ENCODE measurements around the gene PCSK7. TPM values are rescaled to one million over a fixed set of nuclear protein-coding genes. Genes with fewer than 3 reads are reported as not detected.

Gene PCSK7
- total RNA-seq, 1 experiment from 2014 or later: 32.0 TPM

DNA sequence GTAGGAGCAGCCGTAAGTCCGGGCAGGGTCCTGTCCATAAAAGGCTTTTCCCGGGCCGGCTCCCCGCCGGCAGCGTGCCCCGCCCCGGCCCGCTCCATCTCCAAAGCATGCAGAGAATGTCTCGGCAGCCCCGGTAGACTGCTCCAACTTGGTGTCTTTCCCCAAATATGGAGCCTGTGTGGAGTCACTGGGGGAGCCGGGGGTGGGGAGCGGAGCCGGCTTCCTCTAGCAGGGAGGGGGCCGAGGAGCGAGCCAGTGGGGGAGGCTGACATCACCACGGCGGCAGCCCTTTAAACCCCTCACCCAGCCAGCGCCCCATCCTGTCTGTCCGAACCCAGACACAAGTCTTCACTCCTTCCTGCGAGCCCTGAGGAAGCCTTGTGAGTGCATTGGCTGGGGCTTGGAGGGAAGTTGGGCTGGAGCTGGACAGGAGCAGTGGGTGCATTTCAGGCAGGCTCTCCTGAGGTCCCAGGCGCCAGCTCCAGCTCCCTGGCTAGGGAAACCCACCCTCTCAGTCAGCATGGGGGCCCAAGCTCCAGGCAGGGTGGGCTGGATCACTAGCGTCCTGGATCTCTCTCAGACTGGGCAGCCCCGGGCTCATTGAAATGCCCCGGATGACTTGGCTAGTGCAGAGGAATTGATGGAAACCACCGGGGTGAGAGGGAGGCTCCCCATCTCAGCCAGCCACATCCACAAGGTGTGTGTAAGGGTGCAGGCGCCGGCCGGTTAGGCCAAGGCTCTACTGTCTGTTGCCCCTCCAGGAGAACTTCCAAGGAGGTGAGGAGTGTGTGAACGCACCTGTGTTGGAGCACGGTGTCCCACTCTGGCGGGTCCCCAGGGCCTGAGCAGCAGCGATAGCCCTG is 32.6 kb downstream of the PCSK7 start, which contains the start of gene TAGLN:
Gene TAGLN, plus strand, starts transcription at position 318 of the 863 bp plus-strand sequence. CDS start 3,644 bp downstream, outside the sequence.
- DNase-seq (ENCODE audit: low read depth): peak; percentile 92

DNA sequence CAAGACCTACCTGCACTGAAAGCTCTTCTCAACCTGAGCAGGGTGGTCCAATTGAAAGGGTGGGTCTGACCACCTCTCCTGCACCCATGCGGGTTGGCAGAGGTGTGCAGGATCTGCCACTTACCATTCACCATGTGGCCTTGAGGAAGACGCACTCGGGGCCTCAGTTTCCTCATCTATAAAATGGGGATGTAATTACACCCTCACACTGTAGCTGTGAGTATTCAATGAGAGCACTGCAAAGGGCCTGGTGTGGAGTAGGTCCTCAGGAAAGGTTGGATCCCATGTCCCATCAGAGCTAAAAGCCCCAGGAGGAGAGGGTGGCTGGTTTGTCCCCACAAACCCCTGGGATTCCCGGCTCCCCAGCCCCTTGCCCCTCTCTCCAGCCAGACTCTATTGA is 33.3 kb downstream of the PCSK7 start:
- no peak for DNase-seq (ENCODE audit: low read depth)

DNA sequence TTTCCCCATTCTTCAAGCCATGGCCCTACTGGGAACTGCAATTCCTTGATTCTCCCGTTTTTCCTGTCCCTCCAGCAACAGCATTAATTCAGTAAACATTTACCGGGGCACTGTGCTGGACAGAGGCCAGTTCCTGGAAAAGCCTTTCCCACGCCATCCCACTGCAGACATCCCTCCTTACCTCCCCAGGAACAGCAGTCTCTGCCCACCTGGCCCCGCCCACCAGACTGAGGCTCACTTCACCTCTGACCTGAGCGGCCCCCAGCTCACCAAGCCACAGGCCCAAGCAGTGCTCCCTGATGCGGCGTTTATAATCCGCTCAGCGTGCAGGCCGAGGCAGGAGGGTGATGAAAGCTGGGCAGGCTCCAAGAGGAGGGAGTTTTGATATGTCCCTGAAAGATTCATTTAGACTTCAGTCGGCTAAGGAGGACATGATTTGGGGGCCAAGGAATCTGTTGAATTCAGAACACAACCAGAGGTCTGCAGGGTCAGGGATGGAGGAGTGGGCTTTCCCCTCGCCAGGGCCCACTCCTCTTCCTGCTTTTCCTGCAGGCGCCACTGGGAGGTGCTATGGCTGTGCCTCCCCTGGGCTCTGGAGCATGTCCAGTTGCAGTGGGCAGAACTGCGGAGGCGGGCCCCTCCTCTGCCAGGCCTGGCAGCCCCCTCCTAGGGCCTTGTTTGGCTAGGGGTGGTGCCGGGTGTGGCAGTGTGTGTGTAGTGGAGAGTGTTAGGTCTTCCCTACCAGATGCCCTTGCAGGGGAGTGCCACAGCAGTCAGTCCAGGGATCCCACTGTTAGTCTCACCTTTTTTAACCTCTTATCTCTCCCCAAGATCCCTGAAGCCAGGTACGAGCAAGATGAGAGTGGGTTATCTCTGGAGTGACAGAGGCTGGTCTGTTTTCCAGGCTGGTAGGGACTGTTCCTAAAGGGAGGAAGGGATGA is 34.1 kb downstream of the PCSK7 start:
- DNase-seq (ENCODE audit: low read depth): no peak

DNA sequence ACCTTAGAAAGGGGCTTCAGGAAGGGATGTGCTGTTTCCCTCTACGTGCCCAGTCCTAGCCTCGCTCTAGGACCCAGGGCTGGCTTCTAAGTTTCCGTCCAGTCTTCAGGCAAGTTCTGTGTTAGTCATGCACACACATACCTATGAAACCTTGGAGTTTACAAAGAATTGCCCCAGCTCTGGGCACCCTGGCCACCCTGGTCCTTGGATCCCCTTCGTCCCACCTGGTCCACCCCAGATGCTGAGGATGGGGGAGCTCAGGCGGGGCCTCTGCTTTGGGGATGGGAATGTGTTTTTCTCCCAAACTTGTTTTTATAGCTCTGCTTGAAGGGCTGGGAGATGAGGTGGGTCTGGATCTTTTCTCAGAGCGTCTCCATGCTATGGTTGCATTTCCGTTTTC is 34.9 kb downstream of the PCSK7 start:
- DNase-seq (ENCODE audit: low read depth): no peak

DNA sequence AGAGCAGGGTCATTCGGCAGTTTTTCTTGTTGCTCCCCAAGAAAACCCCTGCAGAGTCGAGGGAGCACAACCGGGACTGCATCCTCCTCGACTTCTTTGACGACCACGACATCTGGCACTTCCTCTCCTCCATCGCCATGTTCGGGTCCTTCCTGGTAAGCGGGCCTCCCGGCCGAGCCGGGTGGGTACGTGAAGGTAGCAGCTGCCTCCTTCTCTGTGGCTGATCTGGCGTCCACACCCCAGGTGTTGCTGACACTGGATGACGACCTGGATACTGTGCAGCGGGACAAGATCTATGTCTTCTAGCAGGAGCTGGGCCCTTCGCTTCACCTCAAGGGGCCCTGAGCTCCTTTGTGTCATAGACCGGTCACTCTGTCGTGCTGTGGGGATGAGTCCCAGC is 36.1 kb downstream of the PCSK7 start:
- no peak for DNase-seq (ENCODE audit: low read depth)

DNA sequence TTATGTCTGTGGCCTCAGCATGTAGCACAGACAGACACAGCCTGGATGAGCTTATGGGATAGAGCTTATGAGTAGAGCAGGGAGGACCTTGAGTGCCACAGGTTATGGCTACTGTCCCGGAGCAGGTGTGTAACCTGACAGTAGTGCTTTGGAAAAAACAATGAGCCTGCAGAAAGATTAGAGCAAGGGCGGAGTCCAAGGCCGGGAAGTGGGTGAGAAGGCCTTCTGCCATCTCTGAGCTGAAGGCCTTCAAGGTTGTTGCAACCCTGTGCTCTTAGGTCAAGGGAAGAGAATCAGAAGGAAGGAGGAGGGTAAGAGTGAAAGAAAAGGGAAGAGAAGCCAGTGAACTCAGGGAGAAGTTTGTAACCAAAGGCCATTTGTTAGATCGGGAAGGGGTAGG is 36.6 kb downstream of the PCSK7 start:
- no peak for DNase-seq (ENCODE audit: low read depth)

DNA sequence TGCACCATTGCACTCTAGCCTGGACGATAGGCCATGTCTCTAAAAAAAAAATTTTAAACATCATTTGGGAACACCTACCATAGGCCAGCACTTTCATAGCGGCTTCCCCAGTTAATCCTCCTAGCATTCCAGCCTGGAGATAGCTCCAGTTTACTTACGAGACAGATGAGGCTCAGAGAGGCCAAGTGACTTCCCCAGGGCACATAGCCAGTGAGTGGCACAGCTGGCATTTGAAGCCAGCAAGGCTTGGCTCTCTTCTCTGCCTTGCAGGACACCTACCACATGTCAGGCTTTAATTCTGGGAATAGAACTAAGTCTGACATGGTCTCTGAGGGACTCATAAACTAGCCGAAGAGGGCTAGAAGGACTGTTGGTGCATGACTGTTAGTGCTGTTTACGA is 37.6 kb downstream of the PCSK7 start:
- no peak for DNase-seq (ENCODE audit: low read depth)

DNA sequence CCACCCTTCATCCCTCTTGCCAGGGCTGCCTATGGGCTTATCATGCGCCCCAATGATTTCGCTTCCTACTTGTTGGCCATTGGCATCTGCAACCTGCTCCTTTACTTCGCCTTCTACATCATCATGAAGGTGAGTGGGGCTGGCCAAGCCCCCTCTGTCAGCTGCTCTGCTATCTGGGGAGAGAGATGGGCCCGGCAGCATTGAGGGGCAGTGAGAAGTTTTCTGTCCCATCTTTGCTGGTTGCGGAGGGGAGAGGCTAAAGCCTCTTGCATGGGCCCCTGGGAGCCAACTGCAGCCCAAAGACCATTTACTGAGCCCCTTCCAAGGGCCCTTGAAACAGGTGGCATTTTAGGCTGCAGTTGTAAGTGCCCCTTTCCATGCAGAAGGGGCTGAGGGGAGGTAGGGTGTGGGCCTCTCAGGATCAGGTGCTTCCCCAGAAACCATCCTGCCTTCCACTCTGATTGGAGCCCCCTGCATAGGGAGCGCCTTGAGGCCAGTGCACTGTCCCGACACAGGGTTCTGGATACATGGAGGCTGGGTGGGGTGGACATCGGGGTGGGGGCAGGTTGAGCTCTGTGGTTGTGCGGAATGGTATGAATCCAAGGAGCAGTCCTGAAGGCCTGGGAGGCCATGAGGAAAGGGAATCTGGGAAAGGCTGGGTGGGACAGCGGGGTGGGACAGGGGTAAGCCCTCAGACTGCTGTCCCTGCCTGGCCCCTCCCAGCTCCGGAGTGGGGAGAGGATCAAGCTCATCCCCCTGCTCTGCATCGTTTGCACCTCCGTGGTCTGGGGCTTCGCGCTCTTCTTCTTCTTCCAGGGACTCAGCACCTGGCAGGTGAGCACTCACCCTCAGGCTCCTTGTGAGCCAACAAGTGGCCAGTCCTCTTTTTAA is 38.5 kb downstream of the PCSK7 start:
- DNase-seq (ENCODE audit: low read depth): no peak

DNA sequence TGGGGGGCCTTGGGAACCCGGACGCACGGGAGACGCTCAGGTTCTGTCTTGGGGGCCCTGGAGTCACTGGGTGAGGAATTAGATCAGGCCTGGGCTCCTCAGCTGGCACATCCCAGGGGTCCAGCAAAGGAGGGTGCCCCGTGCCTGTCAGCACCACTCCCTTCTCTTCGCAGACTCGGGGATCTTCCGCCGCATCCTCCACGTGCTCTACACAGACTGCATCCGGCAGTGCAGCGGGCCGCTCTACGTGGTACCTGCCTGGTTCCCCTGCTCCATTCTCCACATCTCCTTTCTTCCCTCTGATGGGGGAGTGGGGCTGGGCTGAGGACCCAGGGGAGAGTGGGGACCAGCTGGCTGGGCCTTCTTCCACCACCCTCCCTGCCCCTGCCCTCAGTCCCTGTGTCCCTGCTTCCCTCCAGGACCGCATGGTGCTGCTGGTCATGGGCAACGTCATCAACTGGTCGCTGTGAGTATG is 39.4 kb downstream of the PCSK7 start:
- no peak for DNase-seq (ENCODE audit: low read depth)

DNA sequence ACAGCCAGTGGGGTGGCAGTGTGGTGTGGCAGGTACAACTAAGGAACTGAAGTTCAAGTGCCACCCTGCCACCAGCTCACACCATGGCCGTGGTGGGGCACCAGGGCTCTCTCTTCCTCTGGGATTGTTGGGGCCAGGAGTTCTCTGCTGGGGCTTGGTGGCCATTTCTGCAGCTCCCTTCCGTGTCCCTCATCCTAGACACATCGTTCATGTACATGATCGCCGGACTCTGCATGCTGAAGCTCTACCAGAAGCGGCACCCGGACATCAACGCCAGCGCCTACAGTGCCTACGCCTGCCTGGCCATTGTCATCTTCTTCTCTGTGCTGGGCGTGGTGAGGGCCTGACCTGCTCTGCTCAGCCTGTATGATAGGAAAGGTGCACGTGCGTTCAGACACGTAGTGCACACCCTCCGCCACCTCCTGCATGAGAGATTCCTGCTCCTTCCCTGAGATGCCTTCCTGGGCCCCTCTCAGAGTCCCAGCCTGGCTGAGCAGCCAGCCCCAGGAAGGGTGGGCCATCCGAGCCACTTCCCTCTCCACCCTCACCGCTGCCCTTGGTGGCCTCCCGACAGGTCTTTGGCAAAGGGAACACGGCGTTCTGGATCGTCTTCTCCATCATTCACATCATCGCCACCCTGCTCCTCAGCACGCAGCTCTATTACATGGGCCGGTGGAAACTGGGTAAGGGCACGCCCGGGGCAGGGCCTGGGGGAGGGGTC is 40.0 kb downstream of the PCSK7 start:
- DNase-seq (ENCODE audit: low read depth): no peak

DNA sequence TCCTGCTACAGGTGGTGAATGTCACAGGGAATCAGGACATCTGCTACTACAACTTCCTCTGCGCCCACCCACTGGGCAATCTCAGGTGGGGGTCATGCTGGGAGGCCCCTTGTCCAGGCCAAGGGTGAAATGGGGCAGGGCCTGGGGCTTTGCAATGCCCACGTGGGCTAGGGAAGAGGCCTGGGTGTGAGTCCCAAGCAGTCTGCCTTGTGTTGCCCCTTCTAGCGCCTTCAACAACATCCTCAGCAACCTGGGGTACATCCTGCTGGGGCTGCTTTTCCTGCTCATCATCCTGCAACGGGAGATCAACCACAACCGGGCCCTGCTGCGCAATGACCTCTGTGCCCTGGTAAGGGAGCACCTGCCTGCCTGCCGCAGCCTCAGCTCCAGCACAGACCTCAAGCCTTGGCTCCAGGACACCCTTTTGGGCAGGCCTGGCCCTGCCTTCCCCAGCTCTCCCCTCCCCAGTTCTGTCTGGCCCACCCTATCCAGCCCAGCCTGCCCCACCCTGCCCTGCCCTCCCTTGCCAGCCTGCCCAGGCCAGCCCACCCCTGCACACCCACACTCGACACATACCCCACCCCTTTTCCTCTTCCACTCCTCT is 41.8 kb downstream of the PCSK7 start:
- DNase-seq (ENCODE audit: low read depth): no peak

DNA sequence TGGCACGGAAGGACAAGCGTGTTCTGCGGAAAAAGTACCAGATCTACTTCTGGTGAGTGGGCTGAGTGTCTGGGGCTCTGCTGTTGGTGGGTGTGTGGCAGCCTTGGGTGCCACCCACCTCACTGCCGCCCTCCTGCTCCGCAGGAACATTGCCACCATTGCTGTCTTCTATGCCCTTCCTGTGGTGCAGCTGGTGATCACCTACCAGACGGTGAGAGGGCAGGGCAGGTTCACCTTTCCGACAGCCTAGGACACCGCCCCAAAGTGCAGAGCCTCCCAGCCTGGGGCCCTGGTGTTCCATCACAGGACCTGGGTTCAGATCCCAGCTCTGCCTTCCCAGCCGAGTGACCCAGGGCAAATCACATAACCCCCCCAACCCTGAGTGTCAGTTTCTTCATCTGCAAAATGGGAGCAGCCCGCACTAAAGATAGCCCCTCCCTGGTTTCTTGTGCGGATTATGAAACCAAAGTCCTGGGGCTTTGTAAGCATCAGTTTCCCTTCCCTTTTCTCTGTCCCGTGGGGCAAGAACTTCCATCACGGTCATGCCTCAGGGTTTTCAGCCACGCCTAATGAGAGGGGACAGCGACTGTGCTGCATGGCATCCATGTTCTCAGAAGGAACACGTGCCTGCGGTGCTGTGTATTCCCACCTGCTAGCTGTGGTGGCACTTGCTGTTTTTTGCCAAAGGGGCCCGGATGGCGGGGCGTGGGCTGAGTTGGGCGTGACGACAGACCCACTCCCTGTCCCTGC is 42.5 kb downstream of the PCSK7 start:
- no peak for DNase-seq (ENCODE audit: low read depth)

DNA sequence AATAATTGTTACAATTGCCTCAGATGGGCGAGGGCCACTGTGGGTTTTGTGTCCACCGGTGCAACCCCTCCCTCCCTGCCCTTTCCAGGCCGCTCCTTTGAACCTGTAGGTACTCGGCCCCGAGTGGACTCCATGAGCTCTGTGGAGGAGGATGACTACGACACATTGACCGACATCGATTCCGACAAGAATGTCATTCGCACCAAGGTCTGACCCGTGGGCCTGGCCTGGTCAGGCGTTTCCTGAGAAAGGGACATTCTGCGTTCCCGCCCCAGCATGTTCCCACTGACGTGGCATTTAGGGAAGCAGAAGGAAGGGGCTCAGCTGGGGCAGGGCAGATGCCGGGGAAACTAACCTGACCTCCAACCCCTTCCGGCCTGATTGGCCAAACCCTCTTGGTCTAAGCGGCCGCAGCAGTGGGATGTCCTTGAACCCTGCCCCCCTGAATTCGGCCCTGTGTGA is 43.2 kb downstream of the PCSK7 start:
- DNase-seq (ENCODE audit: low read depth): no peak

DNA sequence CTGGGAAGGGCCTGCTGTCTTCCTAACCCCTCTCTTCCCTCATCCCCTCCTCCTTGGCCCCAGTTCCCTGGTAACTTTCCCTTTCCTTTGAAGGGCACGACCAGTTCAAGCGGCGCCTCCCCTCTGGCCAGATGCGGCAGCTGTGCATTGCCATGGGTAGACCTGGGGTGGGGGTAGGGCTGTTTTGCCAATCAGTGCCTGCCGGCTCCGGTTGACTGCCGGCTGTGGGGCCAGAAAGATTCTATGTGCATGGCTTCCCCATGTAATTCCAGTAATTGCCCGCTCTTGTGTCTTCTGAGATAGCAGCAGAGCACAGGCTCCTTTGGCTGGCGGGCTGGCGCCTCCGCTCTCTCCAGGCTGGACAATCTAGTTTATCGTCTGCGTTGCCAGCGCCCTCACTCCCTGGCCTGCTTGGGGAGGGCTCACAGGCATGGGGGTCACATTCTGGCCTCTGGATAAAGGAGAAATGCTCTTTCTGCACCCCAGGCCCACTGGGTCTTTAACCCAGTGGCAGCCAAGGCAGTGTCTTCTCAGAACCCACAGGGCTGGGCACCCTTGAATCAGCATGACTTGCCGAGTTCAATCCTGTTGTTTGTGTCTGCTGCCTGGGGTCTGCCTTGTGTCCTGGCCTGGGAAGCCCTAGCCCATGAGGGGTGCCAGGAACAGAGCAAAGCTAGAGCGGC is 43.9 kb downstream of the PCSK7 start:
- DNase-seq (ENCODE audit: low read depth): no peak

DNA sequence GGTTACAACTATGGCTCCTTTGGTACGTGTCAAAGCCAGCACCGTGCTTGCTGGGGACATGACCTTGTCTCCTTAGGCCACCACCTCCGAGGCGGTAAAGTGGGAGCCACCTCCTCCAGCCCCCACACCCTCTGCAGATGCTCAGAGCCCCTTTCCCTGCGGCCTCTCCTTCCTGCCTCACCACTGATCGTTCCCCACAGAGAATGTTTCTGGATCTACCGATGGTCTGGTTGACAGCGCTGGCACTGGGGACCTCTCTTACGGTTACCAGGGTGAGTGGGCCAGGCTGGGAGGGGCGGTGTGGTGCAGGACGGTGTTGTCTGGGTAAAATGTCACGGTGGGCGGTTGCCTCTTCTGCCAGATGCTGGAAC is 44.5 kb downstream of the PCSK7 start:
- no peak for DNase-seq (ENCODE audit: low read depth)

DNA sequence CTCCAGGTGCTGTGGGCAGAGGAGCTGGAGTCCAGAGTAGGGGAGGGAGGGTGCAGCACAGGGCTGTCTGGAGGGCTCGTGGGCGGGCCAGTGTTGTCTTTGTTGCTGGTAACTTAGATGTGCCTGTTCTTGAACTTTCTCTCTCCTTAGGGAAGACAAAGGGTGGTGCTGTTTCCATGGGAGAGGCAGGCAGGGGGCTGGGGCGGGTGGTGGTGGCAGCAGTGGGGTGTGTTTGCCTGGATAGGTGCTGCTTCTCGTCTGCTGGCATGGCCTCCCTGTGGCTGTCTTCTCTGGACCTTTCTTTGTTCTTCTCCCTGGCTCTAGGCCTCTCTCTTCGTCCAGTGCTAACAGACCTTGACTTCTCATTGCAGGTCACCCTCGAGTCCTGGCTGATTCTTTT is 44.9 kb downstream of the PCSK7 start:
- no peak for DNase-seq (ENCODE audit: low read depth)

DNA sequence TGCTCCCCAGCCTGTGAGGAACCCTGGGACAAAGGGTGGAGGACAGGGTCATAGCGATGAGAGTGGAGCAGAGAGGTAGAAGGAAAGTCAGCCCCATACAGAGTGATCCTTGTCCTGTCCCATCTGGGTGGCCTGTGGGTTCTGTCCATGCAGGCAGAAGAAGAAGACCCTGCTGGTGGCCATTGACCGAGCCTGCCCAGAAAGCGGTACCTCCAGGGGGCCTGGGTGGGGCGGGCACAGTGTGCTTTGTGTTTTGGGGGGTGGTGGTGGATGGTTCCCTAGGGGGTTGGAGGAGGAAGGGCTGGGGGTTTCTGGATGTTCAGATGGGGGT is 45.5 kb downstream of the PCSK7 start:
- no peak for DNase-seq (ENCODE audit: low read depth)

DNA sequence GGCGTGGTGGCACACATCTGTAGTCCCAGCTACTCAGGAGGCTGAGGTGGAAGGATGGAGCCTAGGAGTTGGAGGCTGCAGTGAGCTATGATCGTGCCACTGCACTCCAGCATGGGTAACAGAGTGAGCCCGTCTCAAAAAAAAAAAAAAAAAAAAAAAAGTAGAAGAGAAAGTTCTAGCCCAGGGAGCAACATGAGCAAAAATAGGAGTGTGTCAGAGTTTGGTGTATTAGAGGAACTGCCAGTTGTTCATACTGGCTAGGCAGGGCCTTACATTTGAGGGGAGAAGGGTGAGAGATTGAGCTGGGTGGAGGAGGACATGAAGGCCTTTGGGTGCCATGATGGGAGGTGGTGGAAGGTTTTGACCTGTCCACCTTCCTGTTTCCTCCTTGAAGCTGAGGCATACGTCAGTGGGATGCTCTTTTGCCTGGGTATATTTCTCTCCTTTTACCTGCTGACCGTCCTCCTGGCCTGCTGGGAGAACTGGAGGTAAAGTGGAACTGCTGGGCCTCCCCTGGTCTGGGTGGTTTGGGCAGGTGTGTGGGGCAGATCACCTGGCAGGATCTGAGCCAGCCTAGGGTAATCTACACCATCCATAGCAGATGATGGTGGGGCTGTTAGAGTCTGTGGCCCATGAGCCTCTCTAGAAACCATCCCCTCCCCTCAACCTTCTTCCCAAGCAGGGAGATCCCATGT is 46.0 kb downstream of the PCSK7 start:
- DNase-seq (ENCODE audit: low read depth): no peak
